BLaER1 (cell line): Measurements from ENCODE around the gene MLF2.
A peak's percentile ranks its signal among the peaks of the same experiment; 100 is the strongest.

Source experiments
- H3K27ac ChIP-seq: shearing (Covaris generic); formaldehyde crosslinking; 2 replicates; pipeline ENCODE4 v1.8.1; 2022
- H3K27me3 ChIP-seq: shearing (Covaris generic); formaldehyde crosslinking; 2 replicates; pipeline ENCODE4 v1.8.1; 2022
- H3K36me3 ChIP-seq: shearing (Covaris generic); formaldehyde crosslinking; 2 replicates; pipeline ENCODE4 v1.8.1; 2022
- H3K4me1 ChIP-seq: shearing (Covaris generic); formaldehyde crosslinking; 2 replicates; pipeline ENCODE4 v1.8.1; 2022
- H3K4me2 ChIP-seq: shearing (Covaris generic); formaldehyde crosslinking; 2 replicates; pipeline ENCODE4 v1.8.1; 2022
- H3K4me3 ChIP-seq: shearing (Covaris generic); formaldehyde crosslinking; 2 replicates; pipeline ENCODE4 v1.8.1; 2022
- H3K9ac ChIP-seq: shearing (Covaris generic); formaldehyde crosslinking; 2 replicates; pipeline ENCODE4 v1.8.1; 2022
- H3K9me3 ChIP-seq: shearing (Covaris generic); formaldehyde crosslinking; 2 replicates; pipeline ENCODE4 v1.8.1; 2022
- H4K20me1 ChIP-seq: shearing (Covaris generic); formaldehyde crosslinking; 2 replicates; pipeline ENCODE4 v1.8.1; 2022
- Cebpa-rat ChIP-seq: shearing (Covaris generic); IDR thresholded peaks from 2 replicates; pipeline ENCODE4 v1.8.1; 2022

Gene MLF2, protein sequence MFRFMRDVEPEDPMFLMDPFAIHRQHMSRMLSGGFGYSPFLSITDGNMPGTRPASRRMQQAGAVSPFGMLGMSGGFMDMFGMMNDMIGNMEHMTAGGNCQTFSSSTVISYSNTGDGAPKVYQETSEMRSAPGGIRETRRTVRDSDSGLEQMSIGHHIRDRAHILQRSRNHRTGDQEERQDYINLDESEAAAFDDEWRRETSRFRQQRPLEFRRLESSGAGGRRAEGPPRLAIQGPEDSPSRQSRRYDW

DNA sequence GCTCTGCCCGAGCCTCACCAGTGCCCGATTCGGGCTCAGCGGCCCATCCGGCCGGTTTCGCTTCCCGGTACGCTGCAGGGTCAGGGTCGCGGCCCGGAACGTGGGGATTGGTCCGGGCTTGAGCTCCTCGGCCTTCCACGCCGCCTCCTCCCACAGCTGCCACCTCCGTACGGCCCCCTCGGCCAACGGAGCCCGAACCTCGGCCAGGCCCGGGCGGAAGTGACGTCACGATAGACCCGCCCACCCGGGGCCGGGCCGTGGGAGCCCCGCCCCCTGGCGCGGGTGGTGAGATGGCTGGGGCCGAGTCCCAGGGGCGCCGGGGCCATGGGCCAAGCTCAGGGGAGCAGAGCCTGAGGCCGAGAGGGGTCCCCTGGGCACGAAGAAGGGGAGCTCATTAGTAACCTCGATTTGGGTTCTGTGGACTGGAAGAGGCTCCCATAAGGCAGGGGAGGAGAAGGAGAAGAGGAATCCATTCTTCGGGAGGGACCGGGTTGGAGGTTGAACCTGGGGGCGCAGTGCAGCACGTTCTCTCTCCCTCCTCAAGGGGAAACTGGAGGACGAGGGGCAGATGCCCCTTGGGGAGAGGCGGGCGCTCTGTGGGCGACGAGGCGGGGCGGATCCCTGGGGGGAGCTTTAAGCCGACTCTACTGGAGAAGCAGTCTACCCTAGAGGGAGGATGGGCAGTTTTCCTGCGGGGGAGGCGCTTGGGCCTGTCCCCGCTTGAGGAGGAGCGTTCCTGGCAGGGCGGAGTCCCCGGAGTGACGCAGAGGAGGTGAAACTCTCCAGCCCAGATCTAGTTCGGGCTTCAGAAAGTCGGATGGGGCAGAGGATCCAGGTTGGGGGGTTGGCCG, at the start of gene MLF2:
Gene MLF2, minus strand, starts transcription at position 221 of the 851 bp plus-strand sequence. CDS start 807 bp downstream, outside the sequence.
- H3K9ac ChIP-seq: peak within 1 kb of the TSS; percentile 95
- no peak for TF ChIP-seq Cebpa-rat
- peaks cover 25% of the 10 kb centered on the region; the same call in 1 of the 2 replicates for H4K20me1 ChIP-seq
- no peaks in the 10 kb centered on the region for H3K27me3 ChIP-seq
- peak within 1 kb of the TSS; percentile 92 for H3K27ac ChIP-seq
- H3K4me2 ChIP-seq: peak within 1 kb of the TSS; percentile 89
- H3K9me3 ChIP-seq: no peaks in the 10 kb centered on the region
- H3K4me3 ChIP-seq: peak within 1 kb of the TSS; percentile 92
- peaks cover 40% of the 10 kb centered on the region for H3K36me3 ChIP-seq
- H3K4me1 ChIP-seq: peaks cover 37% of the 10 kb centered on the region

DNA sequence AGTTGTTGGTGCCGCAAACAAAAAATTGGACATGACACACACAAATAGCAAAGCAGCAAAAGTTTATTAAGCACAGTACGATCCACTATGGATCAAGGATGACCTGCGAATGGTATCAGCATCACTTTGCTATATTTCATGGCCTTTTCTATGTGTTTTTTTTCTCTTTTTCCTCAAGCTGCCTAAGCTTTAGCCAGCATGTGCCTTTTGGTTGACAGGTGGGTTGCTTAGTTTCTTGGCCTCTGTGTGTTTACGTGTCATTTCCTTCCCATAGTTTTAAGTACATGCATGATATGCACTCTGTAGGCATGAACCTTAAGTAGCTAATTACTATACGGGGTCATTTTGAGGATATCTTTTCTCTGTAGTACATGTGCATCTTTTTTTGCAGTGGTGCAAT, 46.2 kb upstream of the MLF2 start:
- Histone ChIP-seq H3K9me3 (no peaks in the 10 kb centered on the region; the same call in 1 of the 2 replicates), H3K4me2 (no peak overlapping the region), H3K27ac (no peak overlapping the region), H3K27me3 (peaks cover 63% of the 10 kb centered on the region), H3K36me3 (no peaks in the 10 kb centered on the region), H4K20me1 (peaks cover 9% of the 10 kb centered on the region; the same call in 1 of the 2 replicates), H3K4me3 (no peak overlapping the region), H3K9ac (no peak overlapping the region), H3K4me1 (no peaks in the 10 kb centered on the region)
- TF ChIP-seq Cebpa-rat: no peak

DNA sequence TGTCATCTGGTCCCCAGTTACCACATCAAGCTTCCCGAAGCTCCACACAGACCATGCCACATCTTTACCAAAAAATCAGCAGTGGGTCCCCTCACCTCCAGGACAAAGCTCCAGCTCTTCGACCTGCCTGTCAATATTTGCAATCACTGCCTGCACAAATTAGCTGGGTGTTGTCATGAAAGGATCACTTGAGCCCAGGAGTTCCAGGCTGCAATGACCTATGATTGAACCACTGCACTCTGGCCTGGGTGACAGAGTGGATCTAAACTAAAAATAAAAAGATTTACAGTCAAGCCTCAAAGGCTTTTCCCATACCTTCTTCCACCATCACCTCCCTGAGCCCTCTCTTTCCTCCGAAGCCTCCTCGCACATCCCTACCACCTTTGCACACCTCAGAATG, 43.6 kb upstream of the MLF2 start:
- Histone ChIP-seq H3K9ac (no peak overlapping the region), H3K4me2 (no peak overlapping the region)

DNA sequence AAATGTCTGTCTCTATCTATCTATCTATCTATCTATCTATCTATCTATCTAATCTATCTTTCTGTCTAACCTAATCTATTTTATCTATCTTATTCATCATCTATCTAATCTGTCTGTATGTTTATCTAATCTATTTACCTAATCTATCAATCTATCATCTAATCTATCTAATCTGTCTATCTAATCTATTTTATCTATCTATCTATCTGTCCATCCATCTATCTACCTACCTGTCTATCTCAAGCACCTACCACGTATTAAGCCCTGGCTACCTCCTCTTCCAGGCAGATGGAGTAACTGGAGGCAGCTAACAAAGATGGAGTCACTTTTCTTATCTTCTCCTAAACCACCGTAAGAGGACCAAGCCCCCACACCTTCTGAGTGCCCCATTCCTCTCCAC, 42.1 kb upstream of the MLF2 start:
- Histone ChIP-seq H3K27me3 (peaks cover 92% of the 10 kb centered on the region), H3K9me3 (no peaks in the 10 kb centered on the region), H3K27ac (no peak overlapping the region), H3K4me1 (peaks cover 28% of the 10 kb centered on the region), H3K4me2 (no peak overlapping the region), H3K4me3 (no peak overlapping the region), H3K36me3 (no peaks in the 10 kb centered on the region), H3K9ac (no peak overlapping the region), H4K20me1 (peaks cover 39% of the 10 kb centered on the region)
- TF ChIP-seq Cebpa-rat: no peak

More for the DNA sequence above, 43.6 kb upstream of the MLF2 start:
- Histone ChIP-seq H3K27ac (no peak overlapping the region), H3K4me3 (no peak overlapping the region), H3K36me3 (no peaks in the 10 kb centered on the region), H4K20me1 (peaks cover 26% of the 10 kb centered on the region), H3K27me3 (peaks cover 81% of the 10 kb centered on the region), H3K9me3 (no peaks in the 10 kb centered on the region), H3K4me1 (peaks cover 25% of the 10 kb centered on the region)
- no peak for TF ChIP-seq Cebpa-rat

DNA sequence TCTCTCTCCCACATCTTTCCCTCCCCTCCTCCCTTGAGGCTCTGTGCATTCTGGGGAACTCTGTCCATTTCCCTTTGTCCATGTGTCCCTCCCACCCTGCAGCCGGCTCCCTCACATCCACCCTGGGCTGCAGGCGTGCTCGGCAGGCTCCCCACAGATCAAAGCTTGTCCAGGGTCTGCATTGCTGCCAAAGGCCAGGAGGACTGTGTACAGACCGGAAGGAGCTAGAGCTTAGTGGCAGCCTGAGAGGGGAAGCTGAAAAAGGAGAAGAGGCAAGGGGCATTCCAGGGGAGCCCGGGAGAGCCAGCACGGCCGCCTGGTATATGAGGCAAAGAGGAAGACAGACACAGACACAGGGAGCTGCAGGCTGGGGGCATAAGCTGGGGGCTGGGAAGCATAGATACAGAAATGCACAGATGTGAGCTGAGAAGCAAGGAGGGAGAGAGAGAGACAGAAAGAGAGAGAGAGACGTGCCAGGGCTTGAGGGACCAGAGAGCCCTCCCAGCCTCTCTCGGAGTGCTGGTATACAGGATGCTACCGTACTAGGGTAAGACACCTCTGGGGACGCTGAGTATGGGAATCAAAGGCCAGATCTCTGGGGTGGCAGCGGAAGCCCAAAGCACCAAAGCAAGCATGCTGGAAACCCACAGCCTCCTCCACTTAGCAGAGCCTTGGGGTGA, 39.7 kb upstream of the MLF2 start:
- Histone ChIP-seq H4K20me1 (peaks cover 49% of the 10 kb centered on the region), H3K4me1 (peaks cover 36% of the 10 kb centered on the region), H3K4me2 (peak overlapping the region; percentile 79), H3K9me3 (no peaks in the 10 kb centered on the region), H3K27me3 (peaks cover 91% of the 10 kb centered on the region), H3K27ac (no peak overlapping the region), H3K36me3 (no peaks in the 10 kb centered on the region), H3K4me3 (peak overlapping the region; percentile 40), H3K9ac (no peak overlapping the region)
- TF ChIP-seq Cebpa-rat: no peak

DNA sequence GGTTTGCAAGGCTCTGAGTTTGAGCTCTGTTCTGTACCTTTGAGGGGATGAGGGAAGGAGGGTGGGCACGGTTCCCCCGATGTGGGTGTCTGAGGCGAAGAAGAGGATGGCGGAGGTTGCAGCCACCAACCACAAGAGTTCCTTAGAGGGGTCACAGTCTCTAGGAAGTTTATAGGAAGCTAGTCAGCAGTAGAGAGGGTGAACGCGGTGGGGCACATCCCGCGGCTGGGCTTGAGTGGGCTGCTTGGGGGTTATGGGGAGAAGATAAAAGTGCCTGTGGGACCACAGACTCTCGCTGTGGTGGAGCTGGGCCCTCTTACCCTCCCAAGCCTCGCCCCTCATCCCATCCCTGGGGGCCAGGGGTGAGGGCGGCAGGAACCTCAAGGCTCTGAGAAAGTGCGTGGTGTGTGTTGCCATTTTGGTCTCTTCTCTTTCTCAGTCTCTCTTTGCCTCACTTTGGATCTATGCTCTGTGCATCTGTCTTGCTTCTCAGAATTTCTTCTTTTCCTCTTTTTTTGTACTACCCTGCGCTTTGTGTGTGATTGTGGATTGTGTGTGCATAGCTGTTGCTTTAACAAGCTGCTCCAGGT, 39.1 kb upstream of the MLF2 start:
- peaks cover 49% of the 10 kb centered on the region for H4K20me1 ChIP-seq
- H3K4me1 ChIP-seq: peaks cover 36% of the 10 kb centered on the region
- H3K27me3 ChIP-seq: peaks cover 91% of the 10 kb centered on the region
- peak overlapping the region; percentile 40 for H3K4me3 ChIP-seq
- no peak overlapping the region for H3K27ac ChIP-seq
- no peak overlapping the region for H3K9ac ChIP-seq
- H3K36me3 ChIP-seq: no peaks in the 10 kb centered on the region
- H3K9me3 ChIP-seq: no peaks in the 10 kb centered on the region
- peak overlapping the region; percentile 79 for H3K4me2 ChIP-seq
- no peak for TF ChIP-seq Cebpa-rat

DNA sequence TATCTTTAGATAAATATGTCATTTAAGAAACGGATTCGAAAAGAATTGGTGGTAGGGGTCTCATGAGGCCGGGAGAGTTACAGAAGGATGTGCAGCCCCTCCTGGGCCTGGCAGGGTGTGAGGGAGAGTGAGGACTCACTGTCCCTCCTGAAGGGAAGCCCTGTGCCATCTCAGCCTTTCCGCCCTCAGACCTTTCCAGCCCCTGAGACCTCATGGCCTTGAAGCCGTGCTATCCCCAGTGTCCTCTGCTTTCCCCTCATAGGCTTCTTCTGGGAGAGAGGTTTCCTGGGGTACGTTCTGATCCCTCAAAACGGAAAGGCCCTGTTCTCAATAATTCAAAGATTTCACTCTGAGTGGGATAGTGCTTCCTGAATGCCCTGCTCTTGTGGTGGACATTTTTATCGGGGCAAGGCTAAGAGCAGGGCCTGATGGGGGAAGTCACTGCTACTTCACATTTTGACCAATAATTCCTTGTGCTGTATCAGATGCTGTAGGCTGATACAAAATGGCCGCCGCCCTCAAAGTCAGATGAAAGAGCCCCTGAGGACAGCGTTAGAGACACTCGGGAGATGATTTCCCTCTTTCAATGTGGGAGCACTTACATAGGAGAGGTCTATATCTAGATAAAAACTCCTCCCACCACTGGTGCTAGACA, 37.7 kb upstream of the MLF2 start:
- H3K36me3 ChIP-seq: no peaks in the 10 kb centered on the region
- peaks cover 88% of the 10 kb centered on the region for H3K27me3 ChIP-seq
- TF ChIP-seq Cebpa-rat: no peak
- H3K4me2 ChIP-seq: peak overlapping the region; percentile 79; the same call in 1 of the 2 replicates
- H4K20me1 ChIP-seq: peaks cover 42% of the 10 kb centered on the region
- peaks cover 40% of the 10 kb centered on the region for H3K4me1 ChIP-seq
- no peaks in the 10 kb centered on the region for H3K9me3 ChIP-seq
- H3K9ac ChIP-seq: no peak overlapping the region
- H3K27ac ChIP-seq: no peak overlapping the region
- no peak overlapping the region for H3K4me3 ChIP-seq

DNA sequence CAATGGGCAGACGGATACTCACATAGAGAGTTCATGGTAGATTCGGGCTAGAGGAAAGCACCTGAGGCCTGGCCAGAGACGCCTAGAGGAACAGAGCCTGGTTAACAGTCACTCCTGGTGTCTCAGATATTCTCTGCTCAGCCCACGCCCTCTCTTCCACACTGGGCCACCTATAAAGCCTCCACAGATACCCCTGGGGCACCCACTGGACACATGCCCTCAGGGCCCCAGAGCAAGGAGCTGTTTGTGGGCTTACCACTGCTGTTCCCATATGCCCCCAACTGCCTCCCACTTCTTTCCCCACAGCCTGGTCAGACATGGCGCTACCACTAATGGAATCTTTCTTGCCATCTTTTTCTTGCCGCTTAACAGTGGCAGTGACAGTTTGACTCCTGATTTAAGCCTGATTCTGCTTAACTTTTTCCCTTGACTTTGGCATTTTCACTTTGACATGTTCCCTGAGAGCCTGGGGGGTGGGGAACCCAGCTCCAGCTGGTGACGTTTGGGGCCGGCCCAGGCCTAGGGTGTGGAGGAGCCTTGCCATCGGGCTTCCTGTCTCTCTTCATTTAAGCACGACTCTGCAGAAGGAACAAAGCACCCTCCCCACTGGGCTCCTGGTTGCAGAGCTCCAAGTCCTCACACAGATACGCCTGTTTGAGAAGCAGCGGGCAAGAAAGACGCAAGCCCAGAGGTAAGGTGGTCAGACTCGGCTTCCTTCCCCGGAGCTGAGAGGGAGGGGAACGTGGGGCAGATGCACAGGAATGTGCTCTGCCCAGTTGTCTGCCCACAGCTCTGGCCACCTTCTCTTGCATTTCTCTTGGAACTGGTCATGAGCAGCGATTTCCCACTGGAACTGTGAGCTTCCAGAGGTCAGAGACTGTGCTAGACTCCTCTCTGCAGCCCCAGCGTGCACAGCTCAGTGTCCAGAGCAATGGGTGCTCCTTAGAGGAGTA, 36.3 kb upstream of the MLF2 start, which contains the start of gene CD4:
Gene CD4, plus strand, starts transcription at position 557 of the 953 bp plus-strand sequence. CDS start 10,611 bp downstream, outside the sequence.
- H3K4me3 ChIP-seq: no peak within 1 kb of the TSS
- no peaks in the 10 kb centered on the region for H3K9me3 ChIP-seq
- peak within 1 kb of the TSS; percentile 28 for H3K4me2 ChIP-seq
- no peaks in the 10 kb centered on the region for H3K36me3 ChIP-seq
- H3K9ac ChIP-seq: no peak within 1 kb of the TSS
- H3K4me1 ChIP-seq: peaks cover 48% of the 10 kb centered on the region
- no peak for TF ChIP-seq Cebpa-rat
- H4K20me1 ChIP-seq: peaks cover 40% of the 10 kb centered on the region
- peaks cover 88% of the 10 kb centered on the region for H3K27me3 ChIP-seq
- H3K27ac ChIP-seq: no peak within 1 kb of the TSS
